ENCODE data around the gene DPYSL5. TPM values are rescaled to one million over a fixed set of nuclear protein-coding genes. Genes with fewer than 3 reads are reported as not detected.

The DPYSL5 gene
- 24.4 TPM for polyA plus RNA-seq (2013, experiment 1 of 2)
- 34.6 TPM for polyA plus RNA-seq (2013, experiment 2 of 2)

GRCh38 chr2:26847655-26848335 is at the start of gene DPYSL5:
Gene DPYSL5, plus strand, starts transcription at chr2:26848132. Its CDS starts 50,368 bp downstream, at chr2:26898500.
- Histone ChIP-seq H3K4me3 (ENCODE audit: low read length) (peak within 1 kb of the TSS; percentile 73), H3K27ac (ENCODE audit: low read depth, low read length) (no peak within 1 kb of the TSS), H3K27me3 (ENCODE audit: insufficient read depth, low read length) (peaks cover 79% of the 10 kb centered on the region), H3K4me1 (ENCODE audit: insufficient read depth, low read length) (peaks cover 6% of the 10 kb centered on the region; the same call in 1 of the 2 replicates), H3K9ac (ENCODE audit: low read depth, low read length) (peak within 1 kb of the TSS; percentile 68), H3K9me3 (ENCODE audit: insufficient read depth, low read depth, low read length) (no peaks in the 10 kb centered on the region), H3K36me3 (ENCODE audit: insufficient read depth, low read length) (no peaks in the 10 kb centered on the region)
- under 1% methylated on average over 81 of the region's 83 CpGs for WGBS

GRCh38 chr2:26801328-26801727 is 46.6 kb upstream of the DPYSL5 start:
- Histone ChIP-seq H3K9me3 (ENCODE audit: insufficient read depth, low read depth, low read length) (no peaks in the 10 kb centered on the region), H3K9ac (ENCODE audit: low read depth, low read length) (no peak overlapping the region), H3K4me1 (ENCODE audit: insufficient read depth, low read length) (no peaks in the 10 kb centered on the region), H3K4me3 (ENCODE audit: low read length) (no peak overlapping the region), H3K27me3 (ENCODE audit: insufficient read depth, low read length) (no peaks in the 10 kb centered on the region), H3K27ac (ENCODE audit: low read depth, low read length) (no peak overlapping the region), H3K36me3 (ENCODE audit: insufficient read depth, low read length) (peaks cover 30% of the 10 kb centered on the region)
- WGBS = 71% methylated on average over 4 of the region's 4 CpGs

GRCh38 chr2:26801796-26802195 is 46.1 kb upstream of the DPYSL5 start:
- Histone ChIP-seq H3K27me3 (ENCODE audit: insufficient read depth, low read length) (no peaks in the 10 kb centered on the region), H3K9me3 (ENCODE audit: insufficient read depth, low read depth, low read length) (no peaks in the 10 kb centered on the region)
- WGBS = 95% methylated on average over 7 of the region's 7 CpGs

GRCh38 chr2:26805241-26805676 is 42.7 kb upstream of the DPYSL5 start:
- 70% methylated on average over 4 of the region's 5 CpGs for WGBS
- peaks cover 3% of the 10 kb centered on the region; the same call in 1 of the 2 replicates for H3K4me1 ChIP-seq (ENCODE audit: insufficient read depth, low read length)
- peaks cover 7% of the 10 kb centered on the region for H3K36me3 ChIP-seq (ENCODE audit: insufficient read depth, low read length)
- no peaks in the 10 kb centered on the region for H3K9me3 ChIP-seq (ENCODE audit: insufficient read depth, low read depth, low read length)
- no peak overlapping the region for H3K9ac ChIP-seq (ENCODE audit: low read depth, low read length)
- H3K4me3 ChIP-seq (ENCODE audit: low read length) = no peak overlapping the region
- no peaks in the 10 kb centered on the region for H3K27me3 ChIP-seq (ENCODE audit: insufficient read depth, low read length)
- no peak overlapping the region for H3K27ac ChIP-seq (ENCODE audit: low read depth, low read length)

More at GRCh38 chr2:26801796-26802195, 46.1 kb upstream of the DPYSL5 start:
- Histone ChIP-seq H3K9ac (ENCODE audit: low read depth, low read length) (no peak overlapping the region), H3K36me3 (ENCODE audit: insufficient read depth, low read length) (peaks cover 25% of the 10 kb centered on the region), H3K4me3 (ENCODE audit: low read length) (no peak overlapping the region), H3K4me1 (ENCODE audit: insufficient read depth, low read length) (no peaks in the 10 kb centered on the region), H3K27ac (ENCODE audit: low read depth, low read length) (no peak overlapping the region)

DNA sequence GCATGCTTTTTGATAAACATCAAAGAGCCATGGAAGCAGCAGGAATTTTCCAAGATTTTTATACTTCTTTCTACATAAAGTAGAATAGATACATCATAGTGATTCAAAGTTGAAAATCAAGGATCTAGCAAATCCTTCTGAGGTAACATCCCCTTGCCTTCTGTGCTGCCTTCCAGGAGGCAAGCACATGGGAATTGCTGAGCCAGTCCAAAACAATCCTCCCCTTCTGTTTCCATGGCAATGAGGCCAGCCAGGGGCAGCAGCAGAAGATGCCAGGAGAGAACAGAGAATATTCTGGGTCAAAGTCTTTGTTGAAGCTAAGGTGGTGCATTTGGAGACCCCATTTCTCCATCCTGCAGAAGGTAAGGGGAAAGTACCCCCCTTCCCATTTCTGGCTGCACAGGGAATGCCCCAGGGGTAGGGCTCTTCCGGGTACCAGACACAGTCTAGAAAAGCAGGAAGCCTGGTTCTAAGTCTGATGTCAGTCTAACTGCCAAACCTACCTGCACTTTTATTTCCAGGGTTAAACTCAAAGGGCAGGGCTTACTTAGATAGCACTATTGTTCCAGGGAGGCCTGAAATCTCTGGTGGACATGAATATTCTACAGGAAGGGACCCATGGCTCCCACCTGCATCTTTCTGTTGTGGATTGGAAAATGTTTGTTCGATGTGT is 40.0 kb upstream of the DPYSL5 start:
- H3K4me1 ChIP-seq (ENCODE audit: insufficient read depth, low read length) = peaks cover 3% of the 10 kb centered on the region; the same call in 1 of the 2 replicates
- H3K36me3 ChIP-seq (ENCODE audit: insufficient read depth, low read length) = no peaks in the 10 kb centered on the region
- no peak overlapping the region for H3K4me3 ChIP-seq (ENCODE audit: low read length)
- no peaks in the 10 kb centered on the region for H3K9me3 ChIP-seq (ENCODE audit: insufficient read depth, low read depth, low read length)
- no peaks in the 10 kb centered on the region for H3K27me3 ChIP-seq (ENCODE audit: insufficient read depth, low read length)
- 90% methylated on average over 2 of the region's 2 CpGs for WGBS
- H3K27ac ChIP-seq (ENCODE audit: low read depth, low read length) = no peak overlapping the region
- no peak overlapping the region for H3K9ac ChIP-seq (ENCODE audit: low read depth, low read length)

DNA sequence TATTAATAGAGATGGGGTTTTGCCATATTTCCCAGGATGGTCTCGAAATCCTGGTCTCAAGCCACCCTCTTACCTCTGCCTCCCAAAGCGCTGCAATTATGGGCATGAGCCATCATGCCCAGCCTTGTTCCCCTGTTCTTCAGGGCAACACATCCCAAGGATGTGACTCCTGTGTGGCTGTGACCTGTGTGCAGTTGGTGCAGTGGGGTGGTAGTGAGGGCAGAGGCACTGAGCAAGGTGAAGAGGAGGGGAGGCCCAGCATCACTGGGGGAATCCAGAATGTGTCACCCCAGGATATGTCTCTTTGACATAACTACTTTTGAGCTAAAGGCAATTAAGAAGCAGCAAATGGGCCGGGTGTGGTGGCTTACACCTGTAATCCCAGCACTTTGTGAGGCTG is 38.7 kb upstream of the DPYSL5 start:
- 97% methylated on average over 3 of the region's 3 CpGs for WGBS
- Histone ChIP-seq H3K27ac (ENCODE audit: low read depth, low read length) (no peak overlapping the region), H3K36me3 (ENCODE audit: insufficient read depth, low read length) (no peaks in the 10 kb centered on the region), H3K9ac (ENCODE audit: low read depth, low read length) (no peak overlapping the region), H3K9me3 (ENCODE audit: insufficient read depth, low read depth, low read length) (no peaks in the 10 kb centered on the region), H3K4me1 (ENCODE audit: insufficient read depth, low read length) (peaks cover 3% of the 10 kb centered on the region; the same call in 1 of the 2 replicates), H3K27me3 (ENCODE audit: insufficient read depth, low read length) (no peaks in the 10 kb centered on the region), H3K4me3 (ENCODE audit: low read length) (no peak overlapping the region)

DNA sequence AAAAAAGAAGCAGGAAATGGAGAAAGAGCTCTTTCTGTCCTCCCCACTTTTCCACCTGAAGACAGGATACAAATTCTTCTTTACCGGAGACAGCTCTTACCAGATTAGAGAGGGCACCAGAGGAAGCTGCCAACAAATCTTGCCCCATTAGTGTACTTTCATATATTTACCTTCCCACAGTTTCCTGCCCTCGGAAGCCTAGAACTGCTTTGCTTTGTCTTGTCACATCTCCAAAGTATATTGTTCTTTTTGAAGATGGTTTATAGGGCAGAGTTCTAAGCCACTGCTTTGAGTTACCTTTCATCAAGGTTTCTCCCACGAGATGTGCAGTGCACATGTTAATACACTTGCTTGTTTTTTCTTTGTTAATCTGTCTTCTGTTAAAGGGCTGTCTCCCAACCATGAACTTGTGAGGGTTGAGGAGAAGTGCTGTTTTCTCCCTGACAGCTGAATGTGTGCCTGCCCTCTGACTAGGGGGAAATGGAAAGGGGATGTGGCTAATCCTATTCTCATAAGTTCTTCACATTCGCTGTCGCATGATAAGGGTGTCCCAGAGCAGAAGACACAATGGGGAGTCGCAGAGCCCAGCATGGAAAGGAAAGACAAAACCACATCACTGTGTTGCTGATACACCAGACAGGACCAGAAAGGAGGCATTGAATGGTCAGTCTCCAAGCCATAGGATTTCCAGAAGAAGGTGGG is 37.9 kb upstream of the DPYSL5 start:
- Histone ChIP-seq H3K4me1 (ENCODE audit: insufficient read depth, low read length) (peaks cover 3% of the 10 kb centered on the region; the same call in 1 of the 2 replicates), H3K9me3 (ENCODE audit: insufficient read depth, low read depth, low read length) (no peaks in the 10 kb centered on the region), H3K27me3 (ENCODE audit: insufficient read depth, low read length) (no peaks in the 10 kb centered on the region), H3K9ac (ENCODE audit: low read depth, low read length) (no peak overlapping the region), H3K27ac (ENCODE audit: low read depth, low read length) (no peak overlapping the region), H3K4me3 (ENCODE audit: low read length) (no peak overlapping the region), H3K36me3 (ENCODE audit: insufficient read depth, low read length) (no peaks in the 10 kb centered on the region)
- 89% methylated on average over 6 of the region's 6 CpGs for WGBS

DNA sequence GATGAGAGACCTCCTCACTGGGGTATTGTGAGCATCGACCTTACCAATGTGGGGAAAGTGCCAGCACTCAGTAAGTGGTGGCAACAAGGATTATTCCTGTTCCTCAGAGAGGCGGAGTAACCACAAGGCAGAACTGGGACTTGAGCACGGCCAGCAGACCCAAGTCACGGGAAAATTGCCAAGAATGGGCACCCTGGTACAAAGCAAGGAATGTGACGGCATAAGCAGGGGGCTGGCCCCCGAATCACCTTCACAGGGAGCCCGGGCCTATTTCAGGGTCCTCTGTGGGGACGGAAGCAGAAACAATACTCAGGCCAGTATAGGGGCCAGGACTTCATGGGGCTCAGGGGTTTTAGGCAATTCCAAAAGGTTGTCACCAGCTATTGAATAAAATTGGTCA is 36.7 kb upstream of the DPYSL5 start:
- H3K36me3 ChIP-seq (ENCODE audit: insufficient read depth, low read length) = no peaks in the 10 kb centered on the region
- H3K4me3 ChIP-seq (ENCODE audit: low read length) = no peak overlapping the region
- no peaks in the 10 kb centered on the region for H3K27me3 ChIP-seq (ENCODE audit: insufficient read depth, low read length)
- WGBS = 91% methylated on average over 8 of the region's 8 CpGs
- H3K9ac ChIP-seq (ENCODE audit: low read depth, low read length) = no peak overlapping the region
- peaks cover 3% of the 10 kb centered on the region; the same call in 1 of the 2 replicates for H3K4me1 ChIP-seq (ENCODE audit: insufficient read depth, low read length)
- H3K27ac ChIP-seq (ENCODE audit: low read depth, low read length) = no peak overlapping the region
- H3K9me3 ChIP-seq (ENCODE audit: insufficient read depth, low read depth, low read length) = no peaks in the 10 kb centered on the region

- H3K9ac ChIP-seq (ENCODE audit: low read depth, low read length) = no peak overlapping the region
- H3K27me3 ChIP-seq (ENCODE audit: insufficient read depth, low read length) = no peaks in the 10 kb centered on the region
- no peaks in the 10 kb centered on the region for H3K36me3 ChIP-seq (ENCODE audit: insufficient read depth, low read length)
- no peaks in the 10 kb centered on the region for H3K9me3 ChIP-seq (ENCODE audit: insufficient read depth, low read depth, low read length)
- WGBS = 78% methylated on average over 14 of the region's 14 CpGs
- peaks cover 3% of the 10 kb centered on the region; the same call in 1 of the 2 replicates for H3K4me1 ChIP-seq (ENCODE audit: insufficient read depth, low read length)
- no peak overlapping the region for H3K27ac ChIP-seq (ENCODE audit: low read depth, low read length)
- no peak overlapping the region for H3K4me3 ChIP-seq (ENCODE audit: low read length)
Observed at GRCh38 chr2:26811791-26812694, 35.9 kb upstream of the DPYSL5 start.

DNA sequence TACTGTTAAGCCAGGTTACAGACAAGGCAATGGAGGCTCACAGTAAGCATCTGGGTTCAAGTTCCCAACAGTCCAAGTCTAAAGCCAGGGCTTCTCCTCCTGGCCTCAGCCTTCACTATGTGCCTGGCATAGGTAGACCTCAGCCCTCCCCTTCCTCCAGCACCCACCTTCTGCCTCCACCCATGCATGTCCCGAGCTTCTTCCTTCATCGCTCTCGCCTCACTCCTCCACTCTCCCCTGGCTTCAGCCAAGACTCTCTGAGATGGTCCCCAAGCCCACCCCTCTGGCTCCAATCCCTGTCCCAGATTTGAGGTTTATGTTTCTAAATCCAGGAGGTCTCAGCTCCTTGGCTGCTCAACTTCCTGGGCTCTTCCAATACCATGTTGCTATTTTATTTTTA is 35.2 kb upstream of the DPYSL5 start:
- Histone ChIP-seq H3K4me1 (ENCODE audit: insufficient read depth, low read length) (peaks cover under 1% of the 10 kb centered on the region; the same call in 1 of the 2 replicates), H3K27ac (ENCODE audit: low read depth, low read length) (no peak overlapping the region), H3K36me3 (ENCODE audit: insufficient read depth, low read length) (no peaks in the 10 kb centered on the region), H3K9me3 (ENCODE audit: insufficient read depth, low read depth, low read length) (no peaks in the 10 kb centered on the region), H3K9ac (ENCODE audit: low read depth, low read length) (no peak overlapping the region), H3K4me3 (ENCODE audit: low read length) (no peak overlapping the region), H3K27me3 (ENCODE audit: insufficient read depth, low read length) (no peaks in the 10 kb centered on the region)
- 91% methylated on average over 3 of the region's 3 CpGs for WGBS
